Heart right ventricle (tissue), 16 donors: Measurements from ENCODE around the gene MEI1. TPM values are rescaled to one million over a fixed set of nuclear protein-coding genes. Genes with fewer than 3 reads are reported as not detected.

Experiments
- ATAC-seq, 8 donors: fragments of 200-7000 bp; cut with Tn5 transposase; one replicate each; pipeline ENCODE4 v1.9.1; 2020; ENCODE audit warnings: mild to moderate bottlenecking in 8 of 8, moderate library complexity in 8 of 8, moderate number of reproducible peaks in 1 of 8
- DNase-seq, 2 donors: peaks; one replicate each; pipeline ENCODE4 v3.0.0-alpha.2; 2020
- H3K27ac ChIP-seq, 10 donors: fragments of 200-600 bp; sonication (generic) in 2 of 10; one replicate each; pipeline versions ENCODE4 v1.5.0 to v1.8.0; 2020 to 2022; ENCODE audit warnings: mild to moderate bottlenecking in 3 of 10
- H3K27me3 ChIP-seq, 7 donors: fragments of 200-600 bp; one replicate each; pipeline ENCODE4 v1.8.0; 2021 to 2022; ENCODE audit warnings: mild to moderate bottlenecking in 2 of 7
- H3K36me3 ChIP-seq, 9 donors: fragments of 200-600 bp; sonication (generic) in 1 of 9; one replicate each; pipeline versions ENCODE4 v1.5.0 to v1.8.0; 2020 to 2022; ENCODE audit warnings: mild to moderate bottlenecking in 2 of 9
- H3K4me1 ChIP-seq, 9 donors: fragments of 200-600 bp; sonication (generic) in 1 of 9; one replicate each; pipeline versions ENCODE4 v1.5.0 to v1.8.0; 2020 to 2022; ENCODE audit warnings: mild to moderate bottlenecking in 4 of 9
- H3K4me3 ChIP-seq, 10 donors: fragments of 200-600 bp; sonication (generic) in 2 of 10; one replicate each; pipeline versions ENCODE4 v1.5.0 to v1.8.0; 2020 to 2022; ENCODE audit warnings: mild to moderate bottlenecking in 7 of 10, moderate library complexity in 2 of 10
- H3K9me3 ChIP-seq, 11 donors: fragments of 200-600 bp in 10 of 11; sonication (generic) in 2 of 11; one replicate each; pipeline versions ENCODE4 v1.5.0 to v1.8.0; 2013 to 2022; ENCODE audit warnings: mild to moderate bottlenecking in 2 of 11, control low read depth in 1 of 11, moderate library complexity in 1 of 11
- CTCF ChIP-seq, 9 donors: fragments of 200-600 bp; sonication (generic) in 2 of 9; IDR thresholded peaks; one replicate each; pipeline versions ENCODE4 v1.5.0 to v1.8.0; 2021 to 2022; ENCODE audit warnings: antibody characterized with exemption in 9 of 9, mild to moderate bottlenecking in 5 of 9, moderate library complexity in 1 of 9
- WGBS, 2 donors: extraction: QIAGEN DNeasy Blood & Tissue Kit; methylation state at CpG; one replicate each; pipeline ENCODE4 v1.1.7; 2013; ENCODE audit warnings: inconsistent platforms in 1 of 2; 5-methylcytosine and 5-hydroxymethylcytosine counted together
- intact Hi-C, 10 donors: fragments of 100-400 bp; cut with DNase I; formaldehyde crosslinking; loops; one replicate each; pipeline versions ENCODE4 v1.11.1 to v1.14.2; 2022
- polyA plus RNA-seq, 2 donors: library from polyadenylated mRNA; stranded (reverse); fragments of 200-250 nt; gene quantifications; one replicate each; pipeline ENCODE4 v1.2.3, GENCODE V29; 2013
- total RNA-seq, 10 donors: library from RNA; stranded (reverse); fragmentation: NEBNext Ultra II Directional in 3 of 10; extraction: Animal tissue kit (Norgen Biotek cat#: 25700) in 3 of 10; gene quantifications; one replicate each; pipeline versions ENCODE4 v1.2.1 to v1.2.4, GENCODE V29; 2021 to 2023
- donor health status: Arrhythmogenic right ventricular cardiomyopathy.
- donor health status: ischemic (EF 13 %, LVEDD 7.1; RV severe dilation, severe dysfunction).
- donor health status: healthy with polysubstance abuse.
- donor health status: DM: no; HTN: yes; CAD: no.
- donor health status: DM: no; HTN: no; CAD: no.
- donor health status: ischemic (EF 25% LVEDD 6.9; RV normal size, moderate dysfunction).
- donor health status: ischemic (EF 25% LVEDD 5.7; RV mildly dilated, moderate dysfunction).
- donor health status: healthy.
- donor health status: DM: yes; HTN: yes; CAD: no.
- donor health status: Ischemic cardiomyopathy.
- donor health status: ischemic (EF 35%, LVEDD 5.7; RV mildly dilated, moderate dysfunction).
- donor health status: nonischemic (EF 11% LVEDD 7.7; RV severe dilation, severe dysfunction).
- donor health status: DM: yes; HTN: yes; CAD: no.
- donor health status: PGD.
- donor health status: ischemic (EF 29% LVEDD 5.4; RV normal size, mild dysfunction).
- donor health status: nonischemic (EF 23%, LVEDD 6.1; RV moderate dilation, normal function).

Gene MEI1
- total and polyA plus RNA-seq, 12 donors: 0.37 to 1.9 (median 0.71) TPM; not detected in 3

GRCh38 chr22:41745968-41746367, 46.7 kb downstream of the MEI1 start:
- DNase-seq (no peak), ATAC-seq (no peak)
- 59 to 63% methylated on average over 3 of the region's 3 CpGs for WGBS, 2 donors
- intact Hi-C loops: loop anchor here in 7 of 10 donors (1.0 to 10.0 kb wide), 6 partner anchors 51 to 196 kb away; no protein-coding TSS in a partner anchor
- H3K4me1 ChIP-seq: no peaks in the 10 kb centered on the region
- no peak for TF ChIP-seq CTCF (IDR thresholded peaks at IDR 0.05)
- no peak overlapping the region for H3K4me3 ChIP-seq
- H3K27ac ChIP-seq: no peak overlapping the region
- H3K9me3 ChIP-seq: no peaks in the 10 kb centered on the region
- H3K27me3 ChIP-seq: peaks cover 0 to 10% (median 0%) of the 10 kb centered on the region in 7 donors
- no peaks in the 10 kb centered on the region for H3K36me3 ChIP-seq

- peak; percentile 51 to 95 (median 84) for ATAC-seq
- 5 to 7% methylated on average over 3 of the region's 3 CpGs for WGBS, 2 donors
Observed at GRCh38 chr22:41746567-41747400, 47.5 kb downstream of the MEI1 start.

DNA sequence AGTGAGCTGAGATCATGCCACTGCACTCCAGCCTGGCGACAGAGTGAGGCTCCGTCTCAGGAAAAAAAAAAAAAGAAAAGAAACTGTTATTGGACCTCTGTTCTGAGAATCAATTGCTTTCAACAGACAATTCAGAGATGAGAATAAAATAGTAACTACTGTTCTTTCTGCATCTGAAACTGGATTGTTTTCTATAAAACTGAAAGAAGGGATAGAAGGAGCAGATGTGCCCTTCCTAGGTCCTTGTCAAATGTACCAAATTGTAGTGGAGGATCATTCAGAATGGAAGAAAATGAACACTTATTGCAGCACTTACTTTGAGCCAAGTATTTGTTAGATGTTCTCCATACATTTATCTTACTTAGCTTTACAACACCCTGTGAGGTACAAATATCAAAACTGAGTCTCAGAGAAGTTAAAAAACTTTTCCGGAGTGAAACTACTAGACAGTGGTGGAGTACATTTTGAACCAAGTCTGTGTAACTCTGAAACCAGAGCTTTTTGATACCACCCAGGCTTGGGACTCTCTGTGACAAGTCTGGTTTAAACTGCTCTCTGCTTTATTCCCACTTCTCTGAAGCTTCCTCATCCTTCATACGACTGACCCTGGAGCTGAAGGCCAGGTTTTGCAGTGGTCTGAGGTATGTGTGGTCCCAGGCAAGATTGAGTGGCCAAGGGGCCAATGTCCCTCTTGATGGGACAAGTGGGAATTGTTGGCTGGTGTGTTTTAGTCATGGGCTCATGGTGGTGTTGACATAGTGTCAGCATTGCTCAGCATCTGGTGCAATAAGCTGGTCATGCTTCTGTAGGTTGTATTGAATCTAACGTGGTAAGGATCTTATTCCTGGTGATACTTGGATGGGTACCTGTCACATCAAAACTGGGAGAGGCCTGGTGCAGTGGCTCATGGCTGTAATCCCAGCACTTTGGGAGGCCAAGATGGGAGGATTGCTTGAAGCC, 53.0 kb downstream of the MEI1 start:
- Histone ChIP-seq H3K4me3 (no peak overlapping the region), H3K36me3 (no peaks in the 10 kb centered on the region), H3K9me3 (no peaks in the 10 kb centered on the region), H3K4me1 (no peaks in the 10 kb centered on the region), H3K27me3 (no peaks in the 10 kb centered on the region), H3K27ac (no peak overlapping the region)
- intact Hi-C loops: loop anchor here in 2 of 10 donors (5.0 kb wide), 1 partner anchor 190 kb away; no protein-coding TSS in a partner anchor
- no peak for TF ChIP-seq CTCF (IDR thresholded peaks at IDR 0.05)
- WGBS, 2 donors: 84 to 87% methylated on average over 5 of the region's 5 CpGs
- no peak for ATAC-seq
- DNase-seq: no peak

More at GRCh38 chr22:41746567-41747400, 47.5 kb downstream of the MEI1 start:
- no peaks in the 10 kb centered on the region for H3K36me3 ChIP-seq
- peak; percentile 43 to 82 (median 76) for TF ChIP-seq CTCF (IDR thresholded peaks at IDR 0.05)
- H3K27me3 ChIP-seq: peaks cover 0 to 10% (median 0%) of the 10 kb centered on the region in 7 donors
- H3K4me1 ChIP-seq: no peaks in the 10 kb centered on the region
- H3K9me3 ChIP-seq: no peaks in the 10 kb centered on the region
- H3K4me3 ChIP-seq: no peak overlapping the region
- peak; percentile 58 to 70 for DNase-seq
- no peak overlapping the region for H3K27ac ChIP-seq
- intact Hi-C loops: loop anchor here in 7 of 10 donors (1.0 to 10.0 kb wide), 6 partner anchors 51 to 196 kb away; no protein-coding TSS in a partner anchor

DNA sequence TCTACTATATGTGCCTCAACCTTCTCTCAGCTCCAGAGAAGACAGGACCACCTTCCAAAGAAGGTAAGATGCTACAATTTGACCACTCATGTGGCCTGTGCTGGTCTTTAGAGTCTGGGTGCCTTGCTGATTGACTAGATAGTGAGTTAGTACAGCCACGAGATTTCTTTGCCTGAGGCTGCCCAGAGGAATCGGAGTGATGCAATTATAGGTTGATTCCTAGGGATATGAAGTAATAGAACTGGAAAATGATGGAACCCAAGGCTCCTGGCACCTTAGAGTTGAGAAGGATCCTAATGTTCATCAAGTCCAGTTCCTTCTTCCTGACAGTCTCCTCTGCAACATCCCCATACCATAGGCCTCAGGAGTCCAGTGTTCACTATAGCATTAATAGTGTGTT, 54.7 kb downstream of the MEI1 start:
- 48 to 50% methylated on average over 2 of the region's 2 CpGs for WGBS, 2 donors
- no peak for TF ChIP-seq CTCF (IDR thresholded peaks at IDR 0.05)
- no peak for DNase-seq
- intact Hi-C loops: loop anchor here in 2 of 10 donors (5.0 kb wide), 1 partner anchor 188 kb away; no protein-coding TSS in a partner anchor
- H3K27ac ChIP-seq: no peak overlapping the region
- no peaks in the 10 kb centered on the region for H3K9me3 ChIP-seq
- no peaks in the 10 kb centered on the region for H3K27me3 ChIP-seq
- H3K4me3 ChIP-seq: no peak overlapping the region
- no peak for ATAC-seq
- no peaks in the 10 kb centered on the region for H3K36me3 ChIP-seq
- H3K4me1 ChIP-seq: no peaks in the 10 kb centered on the region
